Progenitor cell of endocrine pancreas (in vitro differentiated cells): ENCODE measurements around the gene KCNJ9. TPM values are rescaled to one million over a fixed set of nuclear protein-coding genes. Genes with fewer than 3 reads are reported as not detected.

Experiments used
- DNase-seq: peaks from one replicate; pipeline ENCODE4 v3.0.0; 2021; ENCODE audit warnings: low spot score; ENCODE audit not compliant: unreplicated experiment
- H3K27ac Mint-ChIP-seq: 2 replicates; pipeline ENCODE4 v1.8.0; 2021; ENCODE audit warnings: mild to moderate bottlenecking, moderate library complexity, mixed read lengths
- H3K27me3 Mint-ChIP-seq: 2 replicates; pipeline ENCODE4 v1.8.0; 2021; ENCODE audit warnings: mixed read lengths
- H3K36me3 Mint-ChIP-seq: 2 replicates; pipeline ENCODE4 v1.8.0; 2022; ENCODE audit warnings: mixed read lengths; ENCODE audit not compliant: insufficient read depth
- H3K4me1 Mint-ChIP-seq: 2 replicates; pipeline ENCODE4 v1.8.0; 2021; ENCODE audit warnings: low read depth, mixed read lengths
- H3K4me3 Mint-ChIP-seq: 2 replicates; pipeline ENCODE4 v1.8.0; 2021; ENCODE audit warnings: low read depth, mild to moderate bottlenecking, moderate library complexity, mixed read lengths
- H3K9me3 Mint-ChIP-seq: 2 replicates; pipeline ENCODE4 v1.8.0; 2021; ENCODE audit warnings: low read depth, mixed read lengths
- CTCF ChIP-seq: fragments of 200-600 bp; sonication (generic); IDR thresholded peaks from one replicate; pipeline ENCODE4 v1.5.0; 2021; ENCODE audit warnings: antibody characterized with exemption, mild to moderate bottlenecking; ENCODE audit not compliant: unreplicated experiment
- total RNA-seq: library from RNA; stranded (reverse); gene quantifications from 2 replicates; pipeline ENCODE4 v1.2.1, GENCODE V29; 2021

Gene KCNJ9
- total RNA-seq, 1 donor from 2014 or later, result not detected

- no peak for TF ChIP-seq CTCF
- Mint-ChIP-seq H3K27ac (peak overlapping the region; percentile 35), H3K4me1 (peaks cover 18% of the 10 kb centered on the region), H3K9me3 (no peaks in the 10 kb centered on the region), H3K4me3 (peak overlapping the region; percentile 79), H3K27me3 (peaks cover 6% of the 10 kb centered on the region), H3K36me3 (no peaks in the 10 kb centered on the region)
- DNase-seq, result no peak
These were observed 16.0 kb downstream of the KCNJ9 start for GRCh38 chr1:160097151-160097910.

- TF ChIP-seq CTCF, result no peak
- Mint-ChIP-seq H3K36me3 (no peaks in the 10 kb centered on the region), H3K27me3 (peaks cover 10% of the 10 kb centered on the region), H3K4me1 (peaks cover 19% of the 10 kb centered on the region), H3K27ac (peak within 1 kb of the TSS; percentile 95), H3K4me3 (peak within 1 kb of the TSS; percentile 79), H3K9me3 (no peaks in the 10 kb centered on the region)
- DNase-seq, result peak; percentile 90
These were observed 16.8 kb downstream of the KCNJ9 start, which contains the start of gene IGSF8 for GRCh38 chr1:160097911-160098851. TSS of gene IGSF8 (minus strand) at chr1:160098619. CDS start at chr1:160098472, 147 bp downstream.

GRCh38 chr1:160098852-160099561, 17.7 kb downstream of the KCNJ9 start:
- H3K9me3 Mint-ChIP-seq, result no peaks in the 10 kb centered on the region
- H3K36me3 Mint-ChIP-seq, result no peaks in the 10 kb centered on the region
- H3K27ac Mint-ChIP-seq, result peak overlapping the region; percentile 95
- peak overlapping the region; percentile 74 for H3K4me3 Mint-ChIP-seq
- no peak for TF ChIP-seq CTCF
- DNase-seq, result peak; percentile 97
- peaks cover 10% of the 10 kb centered on the region for H3K27me3 Mint-ChIP-seq
- peaks cover 19% of the 10 kb centered on the region for H3K4me1 Mint-ChIP-seq

- H3K27ac Mint-ChIP-seq, result peak overlapping the region; percentile 95
- H3K9me3 Mint-ChIP-seq, result no peaks in the 10 kb centered on the region
- H3K36me3 Mint-ChIP-seq, result no peaks in the 10 kb centered on the region
- peak overlapping the region; percentile 4 for H3K4me3 Mint-ChIP-seq
- peaks cover 19% of the 10 kb centered on the region for H3K4me1 Mint-ChIP-seq
- TF ChIP-seq CTCF, result no peak
- H3K27me3 Mint-ChIP-seq, result peaks cover 15% of the 10 kb centered on the region
- no peak for DNase-seq
These were observed 18.5 kb downstream of the KCNJ9 start for GRCh38 chr1:160099716-160100375.
